HG02588 (cell line): ENCODE results near the gene RIOX2.

Experiments used
- ATAC-seq: cut with Tn5 transposase; IDR thresholded peaks from one replicate; pipeline ENCODE4 v1.9.1; 2021; ENCODE audit warnings: mild to moderate bottlenecking, moderate library complexity; ENCODE audit not compliant: unreplicated experiment

The RIOX2 gene

GRCh38 chr3:97954228-97954827 lies 17.9 kb downstream of the RIOX2 start:
- ATAC-seq = no peak

GRCh38 chr3:97952872-97953271 lies 19.4 kb downstream of the RIOX2 start:
- ATAC-seq = no peak

GRCh38 chr3:97952280-97952679 lies 20.0 kb downstream of the RIOX2 start:
- no peak for ATAC-seq

- no peak for ATAC-seq
These were observed 21.9 kb downstream of the RIOX2 start for GRCh38 chr3:97950360-97950759.

GRCh38 chr3:97949743-97950142 lies 22.5 kb downstream of the RIOX2 start:
- ATAC-seq = no peak

- no peak for ATAC-seq
These were observed 23.1 kb downstream of the RIOX2 start for GRCh38 chr3:97949110-97949485.

GRCh38 chr3:97948351-97949109 lies 23.7 kb downstream of the RIOX2 start:
- ATAC-seq = no peak

- ATAC-seq = no peak
These were observed 29.3 kb downstream of the RIOX2 start for GRCh38 chr3:97942801-97943546.

- ATAC-seq = no peak
These were observed 32.2 kb downstream of the RIOX2 start for GRCh38 chr3:97940034-97940433.

- ATAC-seq = no peak
These were observed 32.8 kb downstream of the RIOX2 start for GRCh38 chr3:97939401-97939800.

- ATAC-seq = no peak
These were observed 33.8 kb downstream of the RIOX2 start for GRCh38 chr3:97938444-97938843.

- ATAC-seq = no peak
These were observed 35.0 kb downstream of the RIOX2 start for GRCh38 chr3:97937205-97937604.

GRCh38 chr3:97935842-97936241 lies 36.4 kb downstream of the RIOX2 start:
- no peak for ATAC-seq

GRCh38 chr3:97934980-97935695 lies 37.1 kb downstream of the RIOX2 start:
- no peak for ATAC-seq

- no peak for ATAC-seq
These were observed 39.8 kb downstream of the RIOX2 start for GRCh38 chr3:97932387-97932801.

GRCh38 chr3:97931218-97931617 lies 41.0 kb downstream of the RIOX2 start:
- ATAC-seq = no peak

GRCh38 chr3:97930018-97930417 lies 42.2 kb downstream of the RIOX2 start:
- no peak for ATAC-seq

- ATAC-seq = no peak
These were observed 43.2 kb downstream of the RIOX2 start for GRCh38 chr3:97928986-97929385.

GRCh38 chr3:97927704-97928103 lies 44.5 kb downstream of the RIOX2 start:
- no peak for ATAC-seq

- ATAC-seq = no peak
These were observed 54.3 kb downstream of the RIOX2 start for GRCh38 chr3:97917813-97918536.

- ATAC-seq = no peak
These were observed 55.7 kb downstream of the RIOX2 start for GRCh38 chr3:97916576-97916975.
